ENCODE measurements around the gene TAF6. TPM values are rescaled to one million over a fixed set of nuclear protein-coding genes. Genes with fewer than 3 reads are reported as not detected.

The TAF6 gene
- polyA plus RNA-seq (2013, experiment 1 of 2; ENCODE audit: insufficient read length): 72.9 TPM
- 68.1 TPM for polyA plus RNA-seq (2013, experiment 2 of 2; ENCODE audit: insufficient read length)

GRCh38 chr7:100119072-100119969, at the start of gene TAF6, which contains the start of gene CNPY4:
Gene TAF6, minus strand, starts transcription at chr7:100119358. Its CDS starts 5,149 bp downstream, at chr7:100114209.
Gene CNPY4, plus strand, starts transcription at chr7:100119634. Its CDS starts 111 bp downstream, at chr7:100119745.
- DNase-seq: peak; percentile 94

DNA sequence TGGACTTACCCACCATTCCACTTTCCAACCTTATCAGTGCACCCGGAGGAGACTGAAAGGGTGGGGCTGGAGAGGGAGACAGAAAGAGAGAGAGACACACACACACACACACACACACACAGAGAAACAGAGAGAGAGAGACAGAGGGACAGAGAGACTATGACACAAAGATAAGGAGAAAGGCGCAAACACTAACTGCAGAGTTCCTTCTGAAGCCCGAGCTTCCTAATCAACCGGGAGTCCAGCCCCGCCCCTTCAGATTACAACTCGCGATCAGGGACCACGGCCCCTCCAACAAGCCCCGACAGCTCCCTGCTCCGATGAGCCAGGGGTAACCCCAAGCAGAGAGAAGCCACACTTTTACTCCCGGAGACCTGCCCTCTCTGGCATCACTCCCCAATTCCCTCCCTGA, 48.8 kb upstream of the TAF6 start:
- DNase-seq: peak; percentile 28

- no peak for DNase-seq
These were observed 48.1 kb upstream of the TAF6 start for GRCh38 chr7:100166970-100167911.

GRCh38 chr7:100166317-100166940, 47.3 kb upstream of the TAF6 start:
- no peak for DNase-seq

DNA sequence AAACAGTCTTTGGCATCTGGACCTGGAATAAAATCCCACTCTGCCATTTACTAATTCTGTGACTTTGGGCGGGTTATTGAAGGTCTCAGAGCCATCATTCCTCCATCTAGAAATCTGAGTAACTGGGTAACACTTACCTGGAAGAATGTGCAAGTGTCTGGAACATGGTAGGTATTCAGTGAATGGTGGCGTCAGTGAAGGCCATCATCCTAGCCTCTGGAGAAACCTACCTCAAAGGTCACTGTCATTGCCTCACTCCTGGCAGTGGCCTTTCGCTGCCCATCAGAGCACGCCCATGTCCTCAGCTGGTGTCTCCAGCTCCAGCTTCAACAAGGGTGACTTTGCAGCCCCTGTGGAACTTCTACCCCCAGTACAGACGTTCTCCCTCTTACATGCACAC, 44.7 kb upstream of the TAF6 start:
- DNase-seq: no peak

- no peak for DNase-seq
These were observed 43.9 kb upstream of the TAF6 start for GRCh38 chr7:100163006-100163531.

- DNase-seq: no peak
These were observed 40.9 kb upstream of the TAF6 start for GRCh38 chr7:100160067-100160466.

DNA sequence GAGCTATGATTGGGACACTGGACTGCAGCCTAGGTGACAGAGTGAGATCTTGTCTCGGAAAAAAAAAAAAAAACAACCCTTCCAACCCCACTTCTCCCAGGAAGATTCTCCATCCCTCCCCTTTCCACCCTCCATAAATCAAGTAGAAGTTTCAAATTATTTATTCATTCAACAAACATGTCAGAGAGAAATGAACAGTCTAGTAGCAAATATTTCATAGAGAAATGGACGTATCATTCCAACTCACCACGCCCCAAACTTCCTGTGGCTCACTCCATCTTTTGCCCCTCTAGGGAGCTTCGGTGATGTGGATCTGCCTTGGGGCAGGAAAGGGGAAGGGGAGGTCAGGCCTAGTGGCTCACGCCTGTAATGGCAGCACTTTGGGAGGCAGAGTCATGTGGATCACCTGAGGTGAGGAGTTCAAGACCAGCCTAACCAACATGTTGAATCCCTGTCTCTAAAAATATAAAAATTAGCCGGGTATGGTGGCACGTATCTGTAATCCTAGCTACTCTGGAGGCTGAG, 40.0 kb upstream of the TAF6 start:
- DNase-seq: peak; percentile 39

DNA sequence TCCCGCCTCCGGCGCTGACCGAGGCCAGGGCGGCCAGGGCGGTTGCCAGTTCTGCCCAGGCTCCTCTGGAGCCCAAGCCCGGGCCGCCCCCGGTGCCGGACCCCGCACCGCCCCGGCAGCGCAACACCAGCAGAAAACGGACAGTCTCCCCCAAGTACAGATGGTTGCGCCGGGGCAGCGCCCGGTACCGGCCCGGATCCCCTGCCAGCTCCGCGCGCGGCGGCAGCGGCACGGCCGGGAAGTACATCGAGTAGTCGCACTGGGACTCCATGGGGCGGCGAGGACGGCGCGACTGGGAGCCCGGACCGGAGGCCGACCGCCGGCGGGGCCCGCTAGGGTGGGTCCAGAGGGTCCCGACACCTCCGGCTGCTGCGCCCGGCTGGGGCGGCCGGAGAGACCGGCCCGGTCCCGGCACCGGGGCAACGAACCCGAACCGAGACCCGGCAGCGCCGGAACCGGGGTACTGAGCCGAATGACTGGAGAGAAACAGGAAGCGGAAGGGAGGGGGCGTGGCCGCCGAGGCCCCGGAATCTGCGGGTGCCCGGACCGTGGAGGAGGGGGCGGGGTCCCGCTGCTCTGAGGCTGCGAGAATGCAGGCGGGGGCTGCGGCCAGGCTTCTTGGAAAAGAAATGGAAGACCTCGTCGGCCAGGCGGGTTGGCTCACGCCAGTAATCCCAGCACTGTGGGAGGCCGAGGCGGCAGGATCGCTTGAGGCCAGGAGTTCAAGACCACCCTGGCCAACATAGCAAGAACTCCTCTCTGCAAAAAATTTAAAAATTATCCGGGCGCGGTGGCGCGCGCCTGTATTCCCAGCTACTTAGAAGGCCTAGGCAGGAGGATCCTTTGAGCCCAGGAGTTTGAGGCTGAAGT, 39.3 kb upstream of the TAF6 start, which contains the start of gene TRAPPC14:
Gene TRAPPC14 (minus strand): TSS at position 495 of the 870 bp plus-strand sequence. CDS start 224 bp downstream, at position 271.
- peak; percentile 85 for DNase-seq

DNA sequence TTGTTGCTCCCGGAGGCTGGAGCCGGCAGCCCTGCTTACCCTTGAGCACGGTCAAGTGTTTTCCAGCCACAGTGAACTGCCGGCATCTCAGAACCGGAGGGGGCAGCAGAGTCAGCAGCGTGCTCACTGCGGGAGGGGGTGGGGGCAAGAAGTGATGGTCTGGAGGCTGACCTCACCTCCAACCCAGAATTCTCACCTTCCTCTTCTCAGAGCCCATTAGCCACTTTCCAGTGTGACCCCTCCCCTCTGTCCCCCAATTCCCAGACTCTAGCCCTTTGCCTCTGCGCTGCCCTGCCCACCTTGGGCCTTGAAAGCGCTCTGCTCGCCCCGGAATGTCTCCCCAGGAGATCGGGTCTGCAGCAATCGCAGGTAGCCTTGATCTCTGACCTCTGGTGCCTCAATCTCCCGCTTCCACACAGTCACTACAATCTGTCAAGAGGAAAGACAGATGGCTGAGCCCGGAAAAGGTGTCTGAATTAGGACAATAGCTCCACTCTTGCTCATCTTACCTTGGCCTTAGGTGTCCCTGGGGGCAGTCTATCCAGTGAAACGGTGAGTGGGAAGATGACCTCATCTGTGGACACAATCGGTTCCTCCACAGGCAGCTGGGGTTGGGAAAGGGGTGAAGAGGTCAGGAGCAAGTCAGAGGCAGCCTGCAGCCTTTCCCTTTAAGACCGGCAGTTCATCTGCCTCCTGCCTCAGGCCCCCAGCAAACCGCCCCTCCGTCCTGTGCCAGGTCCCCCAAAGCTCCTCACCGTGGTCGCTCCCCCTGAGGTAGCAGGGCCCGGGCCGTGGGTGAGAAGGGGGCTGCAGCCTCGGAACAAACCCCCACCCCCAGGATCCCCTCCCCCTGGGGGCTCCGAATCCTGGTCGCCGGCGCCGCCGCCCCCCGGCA, 38.4 kb upstream of the TAF6 start:
- DNase-seq: peak; percentile 11

DNA sequence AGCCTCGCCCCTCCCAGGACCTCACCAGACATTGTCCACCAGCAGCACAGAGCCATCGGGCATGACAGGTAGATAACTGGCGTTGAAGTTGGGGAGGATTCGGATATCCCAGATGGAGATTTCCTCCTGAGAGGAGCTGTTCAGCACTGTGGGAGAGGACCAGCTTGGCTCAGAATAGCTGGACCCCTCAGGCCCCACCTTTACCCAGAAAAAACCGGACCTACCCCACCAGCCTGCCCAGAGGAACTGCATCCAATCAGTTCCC, 37.8 kb upstream of the TAF6 start:
- DNase-seq: no peak

- no peak for DNase-seq
These were observed 37.3 kb upstream of the TAF6 start for GRCh38 chr7:100156331-100157068.

DNA sequence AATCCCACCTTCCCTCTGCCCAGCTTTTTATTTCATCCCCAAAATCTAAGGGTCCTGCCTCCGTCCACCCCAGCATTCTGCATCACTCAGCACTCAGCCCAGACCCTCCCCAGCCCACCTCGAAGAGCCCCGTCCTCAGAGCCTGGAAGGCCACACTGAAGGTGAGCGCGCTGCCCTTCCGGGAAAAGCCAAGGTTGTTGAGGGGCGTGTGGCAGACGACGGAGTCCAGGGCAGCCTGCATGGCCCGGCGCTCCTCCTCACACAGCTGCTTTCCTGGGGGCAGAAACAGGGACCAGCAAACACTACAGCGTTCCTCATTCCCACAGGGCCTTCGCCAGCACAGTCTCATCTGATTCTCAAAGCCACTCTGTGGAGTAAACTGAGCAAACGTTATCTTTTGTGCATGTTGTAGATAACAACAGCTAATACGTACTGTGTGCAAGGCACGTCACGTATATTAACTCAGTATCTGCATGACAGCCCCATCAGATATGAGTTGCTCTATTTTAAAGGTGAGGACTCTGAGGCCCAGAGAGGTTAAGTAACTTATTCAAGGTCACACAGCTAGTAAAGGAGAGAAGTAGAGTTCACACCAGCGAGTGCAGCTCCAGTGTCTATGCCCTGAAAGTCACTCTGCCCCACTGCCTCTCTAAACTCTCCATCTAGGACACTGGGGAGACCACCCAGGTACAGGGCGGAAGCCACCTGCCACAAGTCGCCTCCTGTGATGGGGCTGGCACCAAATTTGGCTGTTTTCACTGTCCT, 36.6 kb upstream of the TAF6 start:
- no peak for DNase-seq

GRCh38 chr7:100154651-100155491, 35.7 kb upstream of the TAF6 start:
- no peak for DNase-seq

- DNase-seq: no peak
These were observed 34.8 kb upstream of the TAF6 start for GRCh38 chr7:100153708-100154535.

DNA sequence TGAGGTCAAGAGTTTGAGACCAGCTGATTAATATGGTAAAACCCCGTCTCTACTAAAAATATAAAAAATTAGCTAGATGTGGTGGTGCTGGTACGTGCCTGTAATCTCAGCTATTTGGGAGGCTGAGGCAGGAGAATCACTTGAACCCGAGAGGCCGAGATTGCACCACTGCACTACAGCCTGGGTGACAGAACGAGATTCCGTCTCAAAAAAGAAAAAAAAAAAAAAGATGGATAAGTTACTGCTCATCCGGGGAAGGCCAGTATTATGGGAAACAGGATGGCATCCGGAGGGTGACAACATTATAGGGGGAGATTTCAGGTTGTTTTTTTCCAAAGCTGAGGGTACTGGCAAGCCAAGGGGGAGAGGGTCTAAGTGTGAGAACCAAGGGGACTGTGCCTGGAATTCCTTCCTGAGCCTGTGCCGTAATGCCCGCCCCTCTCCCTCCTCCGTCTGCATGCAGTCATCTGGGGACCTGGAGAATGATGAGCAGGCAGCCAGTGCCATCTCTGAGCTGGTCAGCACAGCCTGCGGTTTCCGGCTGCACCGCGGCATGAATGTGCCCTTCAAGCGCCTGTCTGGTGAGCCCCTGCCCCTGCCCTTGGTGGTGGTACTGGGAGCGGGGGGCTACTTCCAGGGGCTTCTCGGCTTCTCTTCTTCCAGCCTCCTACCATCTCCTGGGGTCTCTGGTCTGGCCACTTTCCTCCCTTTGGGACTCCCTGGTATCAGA, 33.9 kb upstream of the TAF6 start:
- DNase-seq: no peak

Data from fibroblast of skin of scalp (primary cell).